Esophagus mucosa (tissue), 1 donor: ENCODE results near the gene KAT6B. TPM values are rescaled to one million over a fixed set of nuclear protein-coding genes. Genes with fewer than 3 reads are reported as not detected.
"Not testable (repeated sequence)": the region's sequence is repeated elsewhere in the genome, so short reads cannot be mapped to it uniquely, and the experiment has no call there.

Experiments used
- ATAC-seq: fragments of 200-7000 bp; cut with Tn5 transposase; one replicate; pipeline ENCODE4 v1.9.1; 2020
- total RNA-seq: library from RNA; stranded (reverse); gene quantifications from one replicate; pipeline ENCODE4 v1.2.4, GENCODE V29; 2023
- donor health status: DM: yes; HTN: yes; CAD: no.

The KAT6B gene
- total RNA-seq, 1 donor from 2014 or later, result 17.3 TPM

GRCh38 chr10:75042292-75042974, 216.0 kb downstream of the KAT6B start:
- ATAC-seq, result no peak

- ATAC-seq, result peak; percentile 25
Measured at GRCh38 chr10:75043256-75044131, 217.1 kb downstream of the KAT6B start.

- no peak for ATAC-seq
Measured at GRCh38 chr10:75048669-75049098, 222.3 kb downstream of the KAT6B start.

GRCh38 chr10:75049316-75050148, 223.1 kb downstream of the KAT6B start:
- ATAC-seq, result no peak

- no peak for ATAC-seq
Measured at GRCh38 chr10:75050149-75050919, 223.9 kb downstream of the KAT6B start.

- ATAC-seq, result no peak
Measured at GRCh38 chr10:75051308-75051707, 224.9 kb downstream of the KAT6B start.

GRCh38 chr10:75055896-75056406, 229.6 kb downstream of the KAT6B start:
- not testable (repeated sequence) for ATAC-seq

- ATAC-seq, result no peak
Measured at GRCh38 chr10:75057680-75058079, 231.3 kb downstream of the KAT6B start.

- ATAC-seq, result peak; percentile 89
Measured at GRCh38 chr10:75058161-75058560, 231.8 kb downstream of the KAT6B start.

GRCh38 chr10:75061709-75062505, 235.5 kb downstream of the KAT6B start:
- ATAC-seq, result peak; percentile 31

- peak; percentile 19 for ATAC-seq
Measured at GRCh38 chr10:75062506-75063299, 236.3 kb downstream of the KAT6B start.

- no peak for ATAC-seq
Measured at GRCh38 chr10:75063461-75064230, 237.2 kb downstream of the KAT6B start.

GRCh38 chr10:75065076-75065475, 238.7 kb downstream of the KAT6B start:
- no peak for ATAC-seq

- ATAC-seq, result no peak
Measured at GRCh38 chr10:75066271-75066670, 239.9 kb downstream of the KAT6B start.

- no peak for ATAC-seq
Measured at GRCh38 chr10:75067272-75067671, 240.9 kb downstream of the KAT6B start.

- no peak for ATAC-seq
Measured at GRCh38 chr10:75068523-75068922, 242.1 kb downstream of the KAT6B start.

- no peak for ATAC-seq
Measured at GRCh38 chr10:75070476-75070875, 244.1 kb downstream of the KAT6B start.

GRCh38 chr10:75070961-75071428, 244.6 kb downstream of the KAT6B start:
- no peak for ATAC-seq

GRCh38 chr10:75071756-75072155, 245.4 kb downstream of the KAT6B start:
- no peak for ATAC-seq
